ENCODE measurements around the gene SPDYE1.
A peak's percentile ranks its signal among the peaks of the same experiment; 100 is the strongest.
"Not testable (repeated sequence)": the region's sequence is repeated elsewhere in the genome, so short reads cannot be mapped to it uniquely, and the experiment has no call there.

The SPDYE1 gene

DNA sequence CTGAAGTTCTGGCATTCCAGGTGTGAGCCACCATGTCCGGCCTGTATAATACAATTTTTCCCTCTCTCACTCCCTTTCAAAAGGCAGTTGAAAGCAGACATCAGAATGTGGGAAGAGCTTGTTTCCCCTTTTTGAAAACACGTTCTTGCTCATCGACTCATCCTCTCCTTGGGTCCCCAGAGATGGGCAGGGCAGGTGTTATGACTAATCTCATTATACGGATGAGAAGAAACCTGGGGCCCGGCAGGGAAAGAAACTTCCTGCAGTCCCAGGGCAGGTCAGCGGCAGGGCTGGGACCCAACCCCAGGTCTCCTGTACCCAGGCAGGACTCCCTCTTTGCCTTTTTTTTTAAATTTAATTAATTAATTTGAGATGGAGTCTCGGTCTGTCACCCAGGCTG is 4.8 kb upstream of the SPDYE1 start:
- H2AFZ ChIP-seq (ENCODE audit: low read length) = not testable (repeated sequence)

DNA sequence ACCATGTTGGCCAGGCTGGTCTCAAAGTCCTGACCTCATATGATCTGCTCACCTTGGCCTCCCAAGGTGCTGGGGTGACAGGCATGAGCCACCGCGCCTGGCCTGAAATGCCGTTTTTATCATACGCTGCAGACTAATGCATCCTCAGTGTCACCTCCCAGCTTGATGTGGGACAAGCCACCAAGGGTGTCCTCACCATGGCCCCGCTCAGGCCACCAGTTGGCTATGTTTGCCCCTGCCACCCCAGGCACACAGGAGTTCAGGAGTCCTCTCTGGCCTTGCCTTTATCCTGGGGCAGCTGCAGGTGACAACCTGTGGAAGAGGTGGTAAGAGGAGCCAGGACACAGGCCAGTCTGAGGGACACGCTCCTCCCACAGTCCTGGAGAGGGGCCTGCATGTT is 3.0 kb upstream of the SPDYE1 start:
- not testable (repeated sequence) for H3F3A ChIP-seq (ENCODE audit: low read depth); H3K4me1 ChIP-seq (ENCODE audit: insufficient read depth, low read length, poor library complexity, severe bottlenecking); H3K27me3 ChIP-seq (ENCODE audit: insufficient read depth, low read length, poor library complexity, severe bottlenecking); H3K4me2 ChIP-seq (ENCODE audit: low read depth, low read length, poor library complexity, severe bottlenecking); H3K79me2 ChIP-seq (ENCODE audit: insufficient read depth, low read length); H2AFZ ChIP-seq (ENCODE audit: low read length); H3K9me3 ChIP-seq (ENCODE audit: insufficient read depth, low read depth, low read length); H3K36me3 ChIP-seq (ENCODE audit: insufficient read depth, low read length); H4K20me1 ChIP-seq (ENCODE audit: insufficient read depth, low read length, poor library complexity, severe bottlenecking); H3K9me2 ChIP-seq (replicated peaks; ENCODE audit: low read depth, low read length); H3K4me3 ChIP-seq (ENCODE audit: low read length, poor library complexity, severe bottlenecking); H3K9ac ChIP-seq (ENCODE audit: low read depth, low read length, poor library complexity, severe bottlenecking)

More for the DNA sequence above, 4.8 kb upstream of the SPDYE1 start:
- not testable (repeated sequence) for H3F3A ChIP-seq (ENCODE audit: low read depth); H3K79me2 ChIP-seq (ENCODE audit: insufficient read depth, low read length); H3K4me2 ChIP-seq (ENCODE audit: low read depth, low read length, poor library complexity, severe bottlenecking); H4K20me1 ChIP-seq (ENCODE audit: insufficient read depth, low read length, poor library complexity, severe bottlenecking); H3K4me3 ChIP-seq (ENCODE audit: low read length, poor library complexity, severe bottlenecking); H3K9me2 ChIP-seq (replicated peaks; ENCODE audit: low read depth, low read length); H3K4me1 ChIP-seq (ENCODE audit: insufficient read depth, low read length, poor library complexity, severe bottlenecking); H3K36me3 ChIP-seq (ENCODE audit: insufficient read depth, low read length); H3K9ac ChIP-seq (ENCODE audit: low read depth, low read length, poor library complexity, severe bottlenecking); H3K9me3 ChIP-seq (ENCODE audit: insufficient read depth, low read depth, low read length); H3K27me3 ChIP-seq (ENCODE audit: insufficient read depth, low read length, poor library complexity, severe bottlenecking)

DNA sequence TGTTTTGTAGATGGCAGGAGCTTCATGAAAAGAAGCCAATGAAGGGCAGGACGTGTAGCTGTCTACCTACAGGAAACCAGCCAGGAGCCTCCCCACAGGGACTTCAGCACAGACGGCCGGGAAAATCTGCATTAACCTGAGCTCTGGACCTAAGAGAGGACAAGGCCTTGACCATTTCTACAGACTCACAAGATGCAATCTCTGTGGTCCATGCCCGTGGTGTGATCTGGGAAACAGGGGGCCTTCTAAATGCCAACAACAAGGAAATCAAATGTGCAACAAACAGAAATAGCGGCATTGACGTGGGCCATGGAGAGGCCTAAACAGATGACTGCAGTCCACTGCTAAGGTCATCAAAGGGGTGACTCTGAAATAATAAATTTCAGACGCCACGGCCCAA is 14.4 kb downstream of the SPDYE1 start:
- not testable (repeated sequence) for H4K20me1 ChIP-seq (ENCODE audit: insufficient read depth, low read length, poor library complexity, severe bottlenecking); H2AFZ ChIP-seq (ENCODE audit: low read length); H3K4me1 ChIP-seq (ENCODE audit: insufficient read depth, low read length, poor library complexity, severe bottlenecking); H3K36me3 ChIP-seq (ENCODE audit: insufficient read depth, low read length); H3F3A ChIP-seq (ENCODE audit: low read depth); H3K4me3 ChIP-seq (ENCODE audit: low read length, poor library complexity, severe bottlenecking); H3K27me3 ChIP-seq (ENCODE audit: insufficient read depth, low read length, poor library complexity, severe bottlenecking); H3K9ac ChIP-seq (ENCODE audit: low read depth, low read length, poor library complexity, severe bottlenecking); H3K79me2 ChIP-seq (ENCODE audit: insufficient read depth, low read length); H3K4me2 ChIP-seq (ENCODE audit: low read depth, low read length, poor library complexity, severe bottlenecking); H3K9me2 ChIP-seq (replicated peaks; ENCODE audit: low read depth, low read length); H3K9me3 ChIP-seq (ENCODE audit: insufficient read depth, low read depth, low read length)

DNA sequence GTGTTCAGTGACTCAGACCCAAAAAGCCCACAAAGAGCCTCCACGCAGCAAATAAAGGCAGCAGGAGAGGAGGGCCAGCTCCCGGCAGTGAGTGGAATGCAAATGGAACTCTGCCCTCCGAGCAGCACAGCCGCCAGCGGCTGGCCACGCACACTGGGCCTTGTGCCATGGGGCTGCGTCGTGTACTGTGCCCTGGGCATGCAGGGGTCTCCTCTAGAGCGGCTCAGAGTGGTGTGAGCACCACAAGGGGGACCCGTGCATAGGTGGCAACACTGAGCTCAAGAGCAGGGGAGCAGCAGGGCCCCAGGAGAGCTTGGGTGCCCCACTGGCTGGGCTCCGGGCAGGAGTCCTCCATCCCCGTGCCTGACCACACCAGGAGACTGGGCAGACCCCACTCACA is 17.4 kb downstream of the SPDYE1 start:
- not testable (repeated sequence) for H3K27me3 ChIP-seq (ENCODE audit: insufficient read depth, low read length, poor library complexity, severe bottlenecking); H3K9ac ChIP-seq (ENCODE audit: low read depth, low read length, poor library complexity, severe bottlenecking); H3K4me2 ChIP-seq (ENCODE audit: low read depth, low read length, poor library complexity, severe bottlenecking); H3K4me1 ChIP-seq (ENCODE audit: insufficient read depth, low read length, poor library complexity, severe bottlenecking); H3K36me3 ChIP-seq (ENCODE audit: insufficient read depth, low read length); H3F3A ChIP-seq (ENCODE audit: low read depth); H3K9me2 ChIP-seq (replicated peaks; ENCODE audit: low read depth, low read length); H2AFZ ChIP-seq (ENCODE audit: low read length); H3K4me3 ChIP-seq (ENCODE audit: low read length, poor library complexity, severe bottlenecking); H3K9me3 ChIP-seq (ENCODE audit: insufficient read depth, low read depth, low read length); H4K20me1 ChIP-seq (ENCODE audit: insufficient read depth, low read length, poor library complexity, severe bottlenecking)
- H3K79me2 ChIP-seq (ENCODE audit: insufficient read depth, low read length) = peaks cover 15% of the 10 kb centered on the region; the same call in 1 of the 2 replicates

DNA sequence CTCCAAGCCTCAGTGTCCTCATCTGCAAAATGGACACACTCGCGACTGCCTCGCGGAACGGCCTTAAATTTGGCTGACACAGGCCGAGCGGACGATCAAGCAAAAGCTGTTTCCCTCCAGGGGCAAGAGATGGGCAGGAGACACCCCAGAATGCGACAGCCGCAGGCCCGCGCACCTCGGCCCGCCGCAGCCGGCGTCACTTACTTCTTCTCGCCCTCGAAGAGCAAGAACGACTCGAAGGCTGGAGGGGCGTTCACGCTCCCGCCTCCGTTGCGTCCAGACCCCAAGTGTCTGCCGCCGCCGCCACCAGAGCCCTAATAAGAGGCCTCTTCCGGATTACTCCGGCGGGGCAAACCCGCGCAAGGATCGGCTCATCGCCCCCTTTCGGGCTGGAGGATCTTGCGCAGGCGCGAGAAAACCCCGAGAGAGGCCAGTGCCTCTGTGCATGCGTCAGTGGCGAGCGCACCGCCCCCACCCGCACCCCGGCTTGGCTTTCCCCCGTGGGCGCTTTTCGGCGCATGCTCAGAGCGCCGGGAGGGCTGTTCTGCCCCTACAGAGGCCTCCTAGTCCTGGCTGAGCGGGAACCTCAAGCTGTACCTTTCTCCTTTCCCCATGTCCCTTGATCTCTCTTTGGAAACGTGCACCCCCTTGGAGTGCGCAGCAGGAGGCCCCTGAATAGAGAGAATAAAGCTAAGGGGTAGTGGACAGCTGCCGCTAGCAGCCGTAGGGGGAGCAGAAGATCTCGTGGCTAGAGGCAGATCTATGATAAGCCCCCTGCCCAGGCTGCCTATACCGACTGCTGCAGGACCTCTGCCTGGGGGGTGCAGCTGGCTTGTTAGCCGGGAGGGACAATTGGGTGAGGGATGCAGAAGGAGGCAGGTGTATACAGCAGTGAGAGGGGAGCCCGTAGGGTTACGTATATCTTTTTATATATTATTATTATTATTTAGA is 21.4 kb downstream of the SPDYE1 start:
- Histone ChIP-seq H2AFZ (ENCODE audit: low read length) (peak overlapping the region; percentile 70), H3K4me3 (ENCODE audit: low read length, poor library complexity, severe bottlenecking) (peak overlapping the region; percentile 90), H3K9ac (ENCODE audit: low read depth, low read length, poor library complexity, severe bottlenecking) (peak overlapping the region; percentile 83), H3K4me2 (ENCODE audit: low read depth, low read length, poor library complexity, severe bottlenecking) (peak overlapping the region; percentile 63), H3K79me2 (ENCODE audit: insufficient read depth, low read length) (peaks cover 15% of the 10 kb centered on the region; the same call in 1 of the 2 replicates)
- not testable (repeated sequence) for H3F3A ChIP-seq (ENCODE audit: low read depth); H4K20me1 ChIP-seq (ENCODE audit: insufficient read depth, low read length, poor library complexity, severe bottlenecking); H3K27me3 ChIP-seq (ENCODE audit: insufficient read depth, low read length, poor library complexity, severe bottlenecking); H3K36me3 ChIP-seq (ENCODE audit: insufficient read depth, low read length); H3K9me2 ChIP-seq (replicated peaks; ENCODE audit: low read depth, low read length); H3K4me1 ChIP-seq (ENCODE audit: insufficient read depth, low read length, poor library complexity, severe bottlenecking); H3K9me3 ChIP-seq (ENCODE audit: insufficient read depth, low read depth, low read length)
- TF ChIP-seq, protein P1, sequence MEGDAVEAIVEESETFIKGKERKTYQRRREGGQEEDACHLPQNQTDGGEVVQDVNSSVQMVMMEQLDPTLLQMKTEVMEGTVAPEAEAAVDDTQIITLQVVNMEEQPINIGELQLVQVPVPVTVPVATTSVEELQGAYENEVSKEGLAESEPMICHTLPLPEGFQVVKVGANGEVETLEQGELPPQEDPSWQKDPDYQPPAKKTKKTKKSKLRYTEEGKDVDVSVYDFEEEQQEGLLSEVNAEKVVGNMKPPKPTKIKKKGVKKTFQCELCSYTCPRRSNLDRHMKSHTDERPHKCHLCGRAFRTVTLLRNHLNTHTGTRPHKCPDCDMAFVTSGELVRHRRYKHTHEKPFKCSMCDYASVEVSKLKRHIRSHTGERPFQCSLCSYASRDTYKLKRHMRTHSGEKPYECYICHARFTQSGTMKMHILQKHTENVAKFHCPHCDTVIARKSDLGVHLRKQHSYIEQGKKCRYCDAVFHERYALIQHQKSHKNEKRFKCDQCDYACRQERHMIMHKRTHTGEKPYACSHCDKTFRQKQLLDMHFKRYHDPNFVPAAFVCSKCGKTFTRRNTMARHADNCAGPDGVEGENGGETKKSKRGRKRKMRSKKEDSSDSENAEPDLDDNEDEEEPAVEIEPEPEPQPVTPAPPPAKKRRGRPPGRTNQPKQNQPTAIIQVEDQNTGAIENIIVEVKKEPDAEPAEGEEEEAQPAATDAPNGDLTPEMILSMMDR (conservative IDR thresholded peaks at IDR 0.05; ENCODE audit: low read length) = peak; percentile 62

DNA sequence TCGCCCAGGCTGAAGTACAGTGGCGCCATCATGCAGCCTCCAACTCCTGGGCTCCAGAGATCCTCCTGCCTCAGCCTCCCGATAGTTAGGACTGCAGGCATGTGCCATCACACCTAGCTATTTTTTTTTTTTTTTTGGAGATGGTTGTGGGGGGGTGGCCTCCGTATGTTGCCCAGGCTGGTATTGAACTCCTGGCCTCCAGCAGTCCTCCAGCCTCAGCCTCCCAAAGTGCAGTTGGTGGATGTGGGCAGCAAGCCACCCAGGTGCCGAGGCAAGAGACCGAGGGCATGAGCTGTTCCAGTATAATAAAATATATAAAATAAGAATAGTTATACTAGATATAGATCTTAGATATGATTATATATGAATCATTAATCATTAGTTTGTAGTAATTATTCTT is 22.1 kb downstream of the SPDYE1 start:
- not testable (repeated sequence) for H3K9me3 ChIP-seq (ENCODE audit: insufficient read depth, low read depth, low read length); H3K36me3 ChIP-seq (ENCODE audit: insufficient read depth, low read length); H4K20me1 ChIP-seq (ENCODE audit: insufficient read depth, low read length, poor library complexity, severe bottlenecking); H3K9me2 ChIP-seq (replicated peaks; ENCODE audit: low read depth, low read length); H3K4me1 ChIP-seq (ENCODE audit: insufficient read depth, low read length, poor library complexity, severe bottlenecking); H3K27me3 ChIP-seq (ENCODE audit: insufficient read depth, low read length, poor library complexity, severe bottlenecking); H3K4me3 ChIP-seq (ENCODE audit: low read length, poor library complexity, severe bottlenecking); H2AFZ ChIP-seq (ENCODE audit: low read length); H3F3A ChIP-seq (ENCODE audit: low read depth)
- peak overlapping the region; percentile 59 for H3K9ac ChIP-seq (ENCODE audit: low read depth, low read length, poor library complexity, severe bottlenecking)
- H3K79me2 ChIP-seq (ENCODE audit: insufficient read depth, low read length) = peaks cover 15% of the 10 kb centered on the region; the same call in 1 of the 2 replicates
- peak overlapping the region; percentile 58 for H3K4me2 ChIP-seq (ENCODE audit: low read depth, low read length, poor library complexity, severe bottlenecking)

DNA sequence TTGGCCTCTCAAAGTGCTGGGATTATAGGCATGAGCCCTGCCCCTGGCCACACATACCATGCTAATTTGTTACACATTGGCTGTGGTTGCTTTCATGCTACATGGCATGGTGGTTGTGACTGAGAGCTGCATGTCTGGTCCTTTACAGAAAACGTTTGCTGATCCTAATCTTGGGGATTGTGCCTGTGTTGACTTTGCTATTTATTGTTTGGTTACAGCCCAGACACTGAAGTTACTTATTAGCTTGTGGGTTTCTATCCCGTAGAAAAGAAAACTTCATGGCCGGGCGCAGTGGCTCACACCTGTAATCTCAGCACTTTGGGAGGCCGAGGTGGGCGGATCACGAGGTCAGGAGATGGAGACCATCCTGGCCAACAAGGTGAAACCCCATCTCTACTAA is 24.4 kb downstream of the SPDYE1 start:
- not testable (repeated sequence) for H3K4me1 ChIP-seq (ENCODE audit: insufficient read depth, low read length, poor library complexity, severe bottlenecking); H4K20me1 ChIP-seq (ENCODE audit: insufficient read depth, low read length, poor library complexity, severe bottlenecking)

More for the DNA sequence above, 24.4 kb downstream of the SPDYE1 start:
- H3F3A ChIP-seq (ENCODE audit: low read depth); H3K9me2 ChIP-seq (replicated peaks; ENCODE audit: low read depth, low read length); H3K4me3 ChIP-seq (ENCODE audit: low read length, poor library complexity, severe bottlenecking); H3K9me3 ChIP-seq (ENCODE audit: insufficient read depth, low read depth, low read length); H3K36me3 ChIP-seq (ENCODE audit: insufficient read depth, low read length); H2AFZ ChIP-seq (ENCODE audit: low read length); H3K9ac ChIP-seq (ENCODE audit: low read depth, low read length, poor library complexity, severe bottlenecking); H3K27me3 ChIP-seq (ENCODE audit: insufficient read depth, low read length, poor library complexity, severe bottlenecking); H3K4me2 ChIP-seq (ENCODE audit: low read depth, low read length, poor library complexity, severe bottlenecking): not testable (repeated sequence)
- H3K79me2 ChIP-seq (ENCODE audit: insufficient read depth, low read length) = peaks cover 15% of the 10 kb centered on the region; the same call in 1 of the 2 replicates
